ENCODE results near the gene PCSK4.

Gene PCSK4

DNA sequence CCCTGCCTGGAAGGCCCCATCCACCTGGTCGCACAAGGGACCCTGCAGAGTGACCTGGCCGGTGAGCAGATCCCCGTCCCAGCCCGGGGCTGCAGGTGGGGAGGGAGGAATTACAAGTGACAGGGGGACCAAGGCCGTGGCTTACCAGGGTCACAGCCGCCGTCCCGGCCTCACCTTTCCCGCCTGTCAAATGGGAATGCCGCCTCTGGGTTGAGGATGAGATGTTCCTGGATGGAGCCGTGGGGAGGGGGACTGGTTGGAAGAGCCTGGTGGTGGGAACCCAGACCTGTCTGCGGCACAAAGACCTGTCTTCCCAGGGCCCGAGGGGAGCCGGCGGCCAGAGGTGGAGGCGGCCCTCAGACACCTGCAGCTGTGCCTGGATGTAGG lies 39.3 kb upstream of the PCSK4 start:
- no peak overlapping the region for H3K27ac ChIP-seq
- TF ChIP-seq ZFX (IDR thresholded peaks at IDR 0.05): no peak
- TF ChIP-seq, protein P1, sequence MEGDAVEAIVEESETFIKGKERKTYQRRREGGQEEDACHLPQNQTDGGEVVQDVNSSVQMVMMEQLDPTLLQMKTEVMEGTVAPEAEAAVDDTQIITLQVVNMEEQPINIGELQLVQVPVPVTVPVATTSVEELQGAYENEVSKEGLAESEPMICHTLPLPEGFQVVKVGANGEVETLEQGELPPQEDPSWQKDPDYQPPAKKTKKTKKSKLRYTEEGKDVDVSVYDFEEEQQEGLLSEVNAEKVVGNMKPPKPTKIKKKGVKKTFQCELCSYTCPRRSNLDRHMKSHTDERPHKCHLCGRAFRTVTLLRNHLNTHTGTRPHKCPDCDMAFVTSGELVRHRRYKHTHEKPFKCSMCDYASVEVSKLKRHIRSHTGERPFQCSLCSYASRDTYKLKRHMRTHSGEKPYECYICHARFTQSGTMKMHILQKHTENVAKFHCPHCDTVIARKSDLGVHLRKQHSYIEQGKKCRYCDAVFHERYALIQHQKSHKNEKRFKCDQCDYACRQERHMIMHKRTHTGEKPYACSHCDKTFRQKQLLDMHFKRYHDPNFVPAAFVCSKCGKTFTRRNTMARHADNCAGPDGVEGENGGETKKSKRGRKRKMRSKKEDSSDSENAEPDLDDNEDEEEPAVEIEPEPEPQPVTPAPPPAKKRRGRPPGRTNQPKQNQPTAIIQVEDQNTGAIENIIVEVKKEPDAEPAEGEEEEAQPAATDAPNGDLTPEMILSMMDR (conservative IDR thresholded peaks at IDR 0.05): no peak

GRCh38 chr19:1528596-1529429 lies 38.7 kb upstream of the PCSK4 start:
- H3K27ac ChIP-seq: no peak overlapping the region
- no peak for TF ChIP-seq ZFX (IDR thresholded peaks at IDR 0.05)
- TF ChIP-seq, protein P1 (conservative IDR thresholded peaks at IDR 0.05): no peak

DNA sequence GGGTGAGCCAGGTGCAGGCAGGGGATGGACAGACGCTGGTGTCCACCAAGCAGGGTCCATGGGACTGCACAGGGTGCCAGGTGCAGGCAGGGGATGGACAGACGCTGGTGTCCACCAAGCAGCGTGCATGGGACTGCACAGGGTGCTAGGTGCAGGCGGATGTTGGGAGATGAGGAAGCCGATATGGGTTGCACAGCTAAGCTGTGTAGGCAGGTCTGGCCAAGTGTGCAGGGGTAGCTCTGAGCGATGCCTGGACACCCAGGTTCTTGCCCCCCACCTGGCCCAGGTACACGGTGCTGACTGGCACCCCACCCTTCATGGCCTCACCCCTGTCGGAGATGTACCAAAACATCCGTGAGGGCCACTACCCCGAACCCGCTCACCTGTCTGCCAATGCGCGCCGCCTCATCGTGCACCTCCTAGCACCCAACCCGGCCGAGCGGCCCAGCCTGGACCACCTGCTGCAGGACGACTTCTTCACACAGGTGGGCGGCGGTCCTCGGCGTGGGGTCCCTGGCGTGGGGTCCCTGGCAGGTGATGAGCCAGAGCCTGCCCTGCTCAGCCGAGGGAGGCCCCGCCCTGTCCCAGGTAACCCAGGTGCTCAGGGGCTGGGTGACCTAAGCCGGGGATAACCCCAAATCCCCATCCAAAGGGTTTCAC lies 37.6 kb upstream of the PCSK4 start:
- no peak overlapping the region for H3K27ac ChIP-seq
- TF ChIP-seq, protein P1 (conservative IDR thresholded peaks at IDR 0.05): no peak
- no peak for TF ChIP-seq ZFX (IDR thresholded peaks at IDR 0.05)

- no peak for TF ChIP-seq ZFX (IDR thresholded peaks at IDR 0.05)
- TF ChIP-seq, protein P1 (conservative IDR thresholded peaks at IDR 0.05): no peak
These were observed 37.0 kb upstream of the PCSK4 start for GRCh38 chr19:1526979-1527649.

DNA sequence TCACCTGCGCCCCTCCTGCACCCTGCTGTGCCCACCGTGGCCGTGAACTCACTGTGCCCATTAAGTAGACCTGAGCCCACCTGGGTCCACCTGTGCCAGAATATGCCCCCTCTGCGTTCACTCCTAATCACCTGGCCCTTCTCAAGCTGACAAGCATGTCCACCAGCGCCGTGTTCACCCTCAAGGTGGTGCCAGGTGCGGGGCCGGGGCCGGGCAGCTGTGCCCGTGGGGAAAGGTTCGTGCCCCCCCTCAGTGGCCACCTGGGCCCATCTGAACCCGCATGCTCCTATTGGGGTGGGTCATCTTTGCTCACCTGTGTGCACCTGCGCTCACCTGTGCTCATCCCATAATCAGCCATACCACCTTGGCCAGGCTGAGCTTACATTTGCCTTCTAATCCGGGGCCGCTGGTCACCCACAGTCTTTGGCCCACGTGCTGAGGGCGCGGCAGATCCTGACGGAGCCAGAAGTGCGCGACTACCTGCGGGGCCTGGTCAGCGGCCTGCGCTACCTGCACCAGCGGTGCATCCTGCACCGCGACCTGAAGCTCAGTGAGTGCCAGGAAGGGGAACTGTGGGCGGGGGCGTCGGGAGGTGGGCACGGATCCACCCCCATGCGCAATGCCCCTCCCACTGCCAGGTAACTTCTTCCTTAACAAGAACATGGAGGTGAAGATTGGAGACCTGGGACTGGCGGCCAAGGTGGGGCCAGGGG lies 36.1 kb upstream of the PCSK4 start:
- TF ChIP-seq, protein P1 (conservative IDR thresholded peaks at IDR 0.05): no peak
- TF ChIP-seq ZFX (IDR thresholded peaks at IDR 0.05): no peak
- H3K27ac ChIP-seq: no peak overlapping the region

More at GRCh38 chr19:1526979-1527649, 37.0 kb upstream of the PCSK4 start:
- no peak overlapping the region for H3K27ac ChIP-seq

- no peak overlapping the region for H3K27ac ChIP-seq
- no peak for TF ChIP-seq ZFX (IDR thresholded peaks at IDR 0.05)
- TF ChIP-seq, protein P1 (conservative IDR thresholded peaks at IDR 0.05): no peak
These were observed 35.2 kb upstream of the PCSK4 start for GRCh38 chr19:1525343-1525742.

All from C4-2B (cell line).